Measurements from ENCODE around the gene ANO2.

- TF ChIP-seq, protein P1, sequence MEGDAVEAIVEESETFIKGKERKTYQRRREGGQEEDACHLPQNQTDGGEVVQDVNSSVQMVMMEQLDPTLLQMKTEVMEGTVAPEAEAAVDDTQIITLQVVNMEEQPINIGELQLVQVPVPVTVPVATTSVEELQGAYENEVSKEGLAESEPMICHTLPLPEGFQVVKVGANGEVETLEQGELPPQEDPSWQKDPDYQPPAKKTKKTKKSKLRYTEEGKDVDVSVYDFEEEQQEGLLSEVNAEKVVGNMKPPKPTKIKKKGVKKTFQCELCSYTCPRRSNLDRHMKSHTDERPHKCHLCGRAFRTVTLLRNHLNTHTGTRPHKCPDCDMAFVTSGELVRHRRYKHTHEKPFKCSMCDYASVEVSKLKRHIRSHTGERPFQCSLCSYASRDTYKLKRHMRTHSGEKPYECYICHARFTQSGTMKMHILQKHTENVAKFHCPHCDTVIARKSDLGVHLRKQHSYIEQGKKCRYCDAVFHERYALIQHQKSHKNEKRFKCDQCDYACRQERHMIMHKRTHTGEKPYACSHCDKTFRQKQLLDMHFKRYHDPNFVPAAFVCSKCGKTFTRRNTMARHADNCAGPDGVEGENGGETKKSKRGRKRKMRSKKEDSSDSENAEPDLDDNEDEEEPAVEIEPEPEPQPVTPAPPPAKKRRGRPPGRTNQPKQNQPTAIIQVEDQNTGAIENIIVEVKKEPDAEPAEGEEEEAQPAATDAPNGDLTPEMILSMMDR (conservative IDR thresholded peaks at IDR 0.05; ENCODE audit: low read depth in 2 of 2), result no peak
- no peak for TF ChIP-seq JUNB (IDR thresholded peaks at IDR 0.05; ENCODE audit: unreplicated experiment)
Measured at GRCh38 chr12:5780536-5780935, 164.5 kb downstream of the ANO2 start.

Data from GM23338 (cell line).